ENCODE measurements around the gene CIC.

Gene CIC

GRCh38 chr19:42272989-42273406, 3.9 kb downstream of the CIC start:
- Histone ChIP-seq H3K27ac (ENCODE audit: low read length) (no peak overlapping the region), H3K9ac (ENCODE audit: low read length in 2 of 2) (no peak overlapping the region), H3K4me3 (ENCODE audit: low read length in 2 of 2) (no peak overlapping the region), H3K27me3 (ENCODE audit: control insufficient read depth in 1 of 2, insufficient read depth in 2 of 2, low read length in 2 of 2) (no peaks in the 10 kb centered on the region), H3K36me3 (ENCODE audit: control insufficient read depth in 2 of 2, insufficient read depth in 2 of 2, low read length in 2 of 2) (peaks cover 9 to 19% of the 10 kb centered on the region in 2 donors), H3K9me3 (ENCODE audit: control insufficient read depth in 2 of 2, low read length in 2 of 2) (no peaks in the 10 kb centered on the region), H3K4me1 (ENCODE audit: control insufficient read depth, insufficient read depth, low read length) (peaks cover 57% of the 10 kb centered on the region)

- Histone ChIP-seq H3K9me3 (ENCODE audit: control insufficient read depth in 2 of 2, low read length in 2 of 2) (no peaks in the 10 kb centered on the region), H3K9ac (ENCODE audit: low read length in 2 of 2) (no peak overlapping the region), H3K27ac (ENCODE audit: low read length) (no peak overlapping the region), H3K36me3 (ENCODE audit: control insufficient read depth in 2 of 2, insufficient read depth in 2 of 2, low read length in 2 of 2) (peaks cover 9 to 19% of the 10 kb centered on the region in 2 donors), H3K4me1 (ENCODE audit: control insufficient read depth, insufficient read depth, low read length) (peaks cover 62% of the 10 kb centered on the region), H3K4me3 (ENCODE audit: low read length in 2 of 2) (no peak overlapping the region), H3K27me3 (ENCODE audit: control insufficient read depth in 1 of 2, insufficient read depth in 2 of 2, low read length in 2 of 2) (no peaks in the 10 kb centered on the region)
These were observed 4.5 kb downstream of the CIC start for GRCh38 chr19:42273407-42274064.

GRCh38 chr19:42274065-42274682, 5.1 kb downstream of the CIC start:
- Histone ChIP-seq H3K4me1 (ENCODE audit: control insufficient read depth, insufficient read depth, low read length) (peaks cover 68% of the 10 kb centered on the region), H3K9me3 (ENCODE audit: control insufficient read depth in 2 of 2, low read length in 2 of 2) (no peaks in the 10 kb centered on the region), H3K27ac (ENCODE audit: low read length) (no peak overlapping the region), H3K9ac (ENCODE audit: low read length in 2 of 2) (peak overlapping the region in 1 of 2 donors; percentile 2), H3K27me3 (ENCODE audit: control insufficient read depth in 1 of 2, insufficient read depth in 2 of 2, low read length in 2 of 2) (no peaks in the 10 kb centered on the region), H3K4me3 (ENCODE audit: low read length in 2 of 2) (no peak overlapping the region), H3K36me3 (ENCODE audit: control insufficient read depth in 2 of 2, insufficient read depth in 2 of 2, low read length in 2 of 2) (peaks cover 9 to 19% of the 10 kb centered on the region in 2 donors)

GRCh38 chr19:42275103-42275502, 6.1 kb downstream of the CIC start:
- Histone ChIP-seq H3K9me3 (ENCODE audit: control insufficient read depth in 2 of 2, low read length in 2 of 2) (no peaks in the 10 kb centered on the region), H3K4me3 (ENCODE audit: low read length in 2 of 2) (no peak overlapping the region), H3K27me3 (ENCODE audit: control insufficient read depth in 1 of 2, insufficient read depth in 2 of 2, low read length in 2 of 2) (no peaks in the 10 kb centered on the region), H3K4me1 (ENCODE audit: control insufficient read depth, insufficient read depth, low read length) (peaks cover 72% of the 10 kb centered on the region), H3K27ac (ENCODE audit: low read length) (no peak overlapping the region), H3K9ac (ENCODE audit: low read length in 2 of 2) (peak overlapping the region in 1 of 2 donors; percentile 42), H3K36me3 (ENCODE audit: control insufficient read depth in 2 of 2, insufficient read depth in 2 of 2, low read length in 2 of 2) (peaks cover 9 to 19% of the 10 kb centered on the region in 2 donors)

GRCh38 chr19:42275517-42275916, 6.5 kb downstream of the CIC start:
- H3K27ac ChIP-seq (ENCODE audit: low read length), result peak overlapping the region; percentile 88
- peaks cover 72% of the 10 kb centered on the region for H3K4me1 ChIP-seq (ENCODE audit: control insufficient read depth, insufficient read depth, low read length)
- no peaks in the 10 kb centered on the region for H3K9me3 ChIP-seq (ENCODE audit: control insufficient read depth in 2 of 2, low read length in 2 of 2)
- H3K36me3 ChIP-seq (ENCODE audit: control insufficient read depth in 2 of 2, insufficient read depth in 2 of 2, low read length in 2 of 2), result peaks cover 9 to 19% of the 10 kb centered on the region in 2 donors
- peak overlapping the region in 1 of 2 donors; percentile 42 for H3K9ac ChIP-seq (ENCODE audit: low read length in 2 of 2)
- no peaks in the 10 kb centered on the region for H3K27me3 ChIP-seq (ENCODE audit: control insufficient read depth in 1 of 2, insufficient read depth in 2 of 2, low read length in 2 of 2)
- no peak overlapping the region for H3K4me3 ChIP-seq (ENCODE audit: low read length in 2 of 2)

GRCh38 chr19:42276284-42276683, 7.2 kb downstream of the CIC start:
- no peaks in the 10 kb centered on the region for H3K27me3 ChIP-seq (ENCODE audit: control insufficient read depth in 1 of 2, insufficient read depth in 2 of 2, low read length in 2 of 2)
- peaks cover 9 to 19% of the 10 kb centered on the region in 2 donors for H3K36me3 ChIP-seq (ENCODE audit: control insufficient read depth in 2 of 2, insufficient read depth in 2 of 2, low read length in 2 of 2)
- H3K27ac ChIP-seq (ENCODE audit: low read length), result peak overlapping the region; percentile 88
- peaks cover 66% of the 10 kb centered on the region for H3K4me1 ChIP-seq (ENCODE audit: control insufficient read depth, insufficient read depth, low read length)
- H3K4me3 ChIP-seq (ENCODE audit: low read length in 2 of 2), result no peak overlapping the region
- H3K9me3 ChIP-seq (ENCODE audit: control insufficient read depth in 2 of 2, low read length in 2 of 2), result no peaks in the 10 kb centered on the region
- H3K9ac ChIP-seq (ENCODE audit: low read length in 2 of 2), result peak overlapping the region; percentile 4 to 36

- Histone ChIP-seq H3K27me3 (ENCODE audit: control insufficient read depth in 1 of 2, insufficient read depth in 2 of 2, low read length in 2 of 2) (no peaks in the 10 kb centered on the region), H3K27ac (ENCODE audit: low read length) (peak overlapping the region; percentile 88), H3K9ac (ENCODE audit: low read length in 2 of 2) (peak overlapping the region; percentile 4 to 13), H3K9me3 (ENCODE audit: control insufficient read depth in 2 of 2, low read length in 2 of 2) (no peaks in the 10 kb centered on the region), H3K36me3 (ENCODE audit: control insufficient read depth in 2 of 2, insufficient read depth in 2 of 2, low read length in 2 of 2) (peaks cover 9 to 19% of the 10 kb centered on the region in 2 donors), H3K4me1 (ENCODE audit: control insufficient read depth, insufficient read depth, low read length) (peaks cover 66% of the 10 kb centered on the region), H3K4me3 (ENCODE audit: low read length in 2 of 2) (peak overlapping the region in 1 of 2 donors; percentile 8)
These were observed 7.8 kb downstream of the CIC start for GRCh38 chr19:42276821-42277220.

GRCh38 chr19:42277821-42278451, 8.9 kb downstream of the CIC start:
- Histone ChIP-seq H3K27ac (ENCODE audit: low read length) (peak overlapping the region; percentile 88), H3K27me3 (ENCODE audit: control insufficient read depth in 1 of 2, insufficient read depth in 2 of 2, low read length in 2 of 2) (no peaks in the 10 kb centered on the region), H3K36me3 (ENCODE audit: control insufficient read depth in 2 of 2, insufficient read depth in 2 of 2, low read length in 2 of 2) (peaks cover 9 to 19% of the 10 kb centered on the region in 2 donors), H3K4me3 (ENCODE audit: low read length in 2 of 2) (peak overlapping the region in 1 of 2 donors; percentile 55), H3K9me3 (ENCODE audit: control insufficient read depth in 2 of 2, low read length in 2 of 2) (no peaks in the 10 kb centered on the region), H3K4me1 (ENCODE audit: control insufficient read depth, insufficient read depth, low read length) (peaks cover 77% of the 10 kb centered on the region), H3K9ac (ENCODE audit: low read length in 2 of 2) (peak overlapping the region; percentile 51 to 52)

GRCh38 chr19:42278452-42279154, 9.6 kb downstream of the CIC start:
- H3K36me3 ChIP-seq (ENCODE audit: control insufficient read depth in 2 of 2, insufficient read depth in 2 of 2, low read length in 2 of 2), result peaks cover 9 to 14% of the 10 kb centered on the region in 2 donors
- peaks cover 83% of the 10 kb centered on the region for H3K4me1 ChIP-seq (ENCODE audit: control insufficient read depth, insufficient read depth, low read length)
- no peaks in the 10 kb centered on the region for H3K9me3 ChIP-seq (ENCODE audit: control insufficient read depth in 2 of 2, low read length in 2 of 2)
- no peaks in the 10 kb centered on the region for H3K27me3 ChIP-seq (ENCODE audit: control insufficient read depth in 1 of 2, insufficient read depth in 2 of 2, low read length in 2 of 2)
- peak overlapping the region in 1 of 2 donors; percentile 89 for H3K4me3 ChIP-seq (ENCODE audit: low read length in 2 of 2)
- peak overlapping the region; percentile 88 for H3K27ac ChIP-seq (ENCODE audit: low read length)
- H3K9ac ChIP-seq (ENCODE audit: low read length in 2 of 2), result peak overlapping the region; percentile 54 to 75

- Histone ChIP-seq H3K9me3 (ENCODE audit: control insufficient read depth in 2 of 2, low read length in 2 of 2) (no peaks in the 10 kb centered on the region), H3K4me1 (ENCODE audit: control insufficient read depth, insufficient read depth, low read length) (peaks cover 81% of the 10 kb centered on the region), H3K9ac (ENCODE audit: low read length in 2 of 2) (peak overlapping the region; percentile 54 to 75), H3K27me3 (ENCODE audit: control insufficient read depth in 1 of 2, insufficient read depth in 2 of 2, low read length in 2 of 2) (no peaks in the 10 kb centered on the region), H3K4me3 (ENCODE audit: low read length in 2 of 2) (peak overlapping the region; percentile 88 to 89), H3K27ac (ENCODE audit: low read length) (peak overlapping the region; percentile 88), H3K36me3 (ENCODE audit: control insufficient read depth in 2 of 2, insufficient read depth in 2 of 2, low read length in 2 of 2) (peaks cover 4 to 9% of the 10 kb centered on the region in 2 donors)
These were observed 10.3 kb downstream of the CIC start for GRCh38 chr19:42279155-42279901.
